RKO (cell line): ENCODE measurements around the gene SLC22A1.
"Not testable (repeated sequence)": the region's sequence is repeated elsewhere in the genome, so short reads cannot be mapped to it uniquely, and the experiment has no call there.

Source experiments
- DNase-seq: peaks from one replicate; pipeline ENCODE4 v3.0.0-alpha.2; 2016; ENCODE audit warnings: low spot score

Gene SLC22A1

DNA sequence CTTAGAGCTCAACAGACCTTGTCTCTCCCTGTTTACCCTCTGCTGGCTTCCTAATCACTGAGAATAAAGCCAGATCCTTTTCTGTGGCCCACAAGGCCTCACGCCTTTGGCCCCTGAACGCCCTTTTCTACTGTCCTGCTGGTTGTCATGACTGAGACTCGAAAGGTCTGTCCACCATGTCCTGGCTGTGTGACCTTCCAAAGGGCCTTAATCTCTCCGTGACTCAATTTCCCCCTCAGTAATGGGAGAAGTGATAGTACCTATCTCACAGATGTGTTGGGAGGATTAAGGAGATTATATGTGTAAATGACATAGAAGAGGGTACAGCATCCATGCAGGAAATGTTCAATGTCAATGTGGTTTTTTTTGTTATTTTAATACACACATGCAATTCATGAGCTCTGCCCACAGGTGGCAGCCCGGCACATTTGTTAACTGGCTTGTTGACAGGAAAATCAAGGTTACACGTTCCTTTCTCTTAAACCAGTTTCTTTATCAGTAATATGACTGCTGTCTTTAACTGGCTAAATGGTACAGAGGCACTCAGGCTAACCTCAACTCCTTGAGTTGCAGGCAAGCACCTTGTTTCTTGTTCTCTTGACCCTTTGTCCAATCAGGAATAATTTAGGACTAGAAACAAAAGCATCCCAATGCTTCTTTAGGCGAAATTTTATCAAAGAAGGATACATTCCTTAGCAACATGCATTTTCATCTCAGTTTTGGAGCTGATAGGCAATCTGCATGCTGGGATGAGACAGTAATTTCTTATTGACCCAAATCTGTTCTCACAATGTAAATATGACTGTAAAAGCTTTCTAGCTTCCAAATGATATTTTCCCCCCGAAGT, 16.6 kb downstream of the SLC22A1 start:
- DNase-seq, result peak; percentile 69

DNA sequence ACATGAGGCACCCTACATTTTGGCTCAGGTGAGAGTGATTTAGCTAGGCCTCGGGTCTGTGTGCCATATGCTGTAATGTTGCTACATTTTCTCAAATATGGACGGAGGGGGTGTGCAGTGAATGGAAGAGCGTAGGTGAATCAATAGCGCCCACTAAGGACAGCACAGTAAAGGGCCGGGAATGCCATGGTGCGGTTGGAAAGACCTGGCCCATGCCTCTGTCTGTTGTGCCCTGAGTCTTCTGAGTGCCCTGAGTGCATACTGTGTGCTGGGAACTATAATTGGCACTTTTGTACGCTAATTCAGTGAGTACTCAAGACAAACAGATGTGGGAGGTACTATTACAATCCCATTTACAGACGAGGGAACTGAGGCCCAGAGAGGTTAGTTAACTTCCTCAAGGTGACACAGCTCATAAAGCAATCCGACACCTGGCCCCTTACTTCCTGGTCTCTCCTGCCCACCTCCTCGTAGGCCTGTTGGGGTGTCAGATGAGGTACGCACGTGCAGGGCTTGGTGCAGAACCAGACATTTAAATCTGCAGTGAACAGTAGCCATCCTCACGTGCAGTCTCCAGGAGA, 17.3 kb downstream of the SLC22A1 start:
- DNase-seq, result no peak

DNA sequence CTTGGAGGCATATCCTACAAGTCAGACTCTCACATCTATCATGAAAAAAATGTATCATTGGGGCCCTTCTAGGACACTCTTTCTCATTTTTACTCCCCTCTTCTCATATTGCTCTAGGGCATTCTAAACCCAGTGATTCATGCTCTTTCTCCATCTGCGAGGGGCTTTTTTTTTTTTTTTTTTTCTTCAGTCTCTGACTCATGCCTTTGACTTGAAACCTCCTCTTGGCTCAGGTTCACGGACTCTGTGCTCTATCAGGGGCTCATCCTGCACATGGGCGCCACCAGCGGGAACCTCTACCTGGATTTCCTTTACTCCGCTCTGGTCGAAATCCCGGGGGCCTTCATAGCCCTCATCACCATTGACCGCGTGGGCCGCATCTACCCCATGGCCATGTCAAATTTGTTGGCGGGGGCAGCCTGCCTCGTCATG, 17.8 kb downstream of the SLC22A1 start:
- DNase-seq, result peak; percentile 42

DNA sequence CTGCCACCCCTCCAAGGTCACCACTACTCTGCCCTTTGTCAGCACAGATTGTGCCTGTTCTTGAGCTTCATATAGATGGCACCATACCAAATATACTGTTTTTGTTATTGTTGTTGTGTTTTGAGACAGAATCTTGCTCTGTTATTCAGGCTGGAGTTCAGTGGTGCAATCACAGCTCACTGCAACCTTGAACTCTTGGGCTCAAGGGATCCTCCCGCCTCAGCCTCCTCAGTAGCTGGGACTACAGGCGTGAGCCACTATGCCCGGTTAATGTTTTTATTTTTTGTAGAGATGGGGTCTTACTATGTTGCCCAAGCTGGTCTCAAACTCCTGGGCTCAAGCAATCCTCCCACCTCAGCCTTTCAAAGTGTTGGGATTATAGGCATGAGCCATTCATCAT, 18.9 kb downstream of the SLC22A1 start:
- not testable (repeated sequence) for DNase-seq

DNA sequence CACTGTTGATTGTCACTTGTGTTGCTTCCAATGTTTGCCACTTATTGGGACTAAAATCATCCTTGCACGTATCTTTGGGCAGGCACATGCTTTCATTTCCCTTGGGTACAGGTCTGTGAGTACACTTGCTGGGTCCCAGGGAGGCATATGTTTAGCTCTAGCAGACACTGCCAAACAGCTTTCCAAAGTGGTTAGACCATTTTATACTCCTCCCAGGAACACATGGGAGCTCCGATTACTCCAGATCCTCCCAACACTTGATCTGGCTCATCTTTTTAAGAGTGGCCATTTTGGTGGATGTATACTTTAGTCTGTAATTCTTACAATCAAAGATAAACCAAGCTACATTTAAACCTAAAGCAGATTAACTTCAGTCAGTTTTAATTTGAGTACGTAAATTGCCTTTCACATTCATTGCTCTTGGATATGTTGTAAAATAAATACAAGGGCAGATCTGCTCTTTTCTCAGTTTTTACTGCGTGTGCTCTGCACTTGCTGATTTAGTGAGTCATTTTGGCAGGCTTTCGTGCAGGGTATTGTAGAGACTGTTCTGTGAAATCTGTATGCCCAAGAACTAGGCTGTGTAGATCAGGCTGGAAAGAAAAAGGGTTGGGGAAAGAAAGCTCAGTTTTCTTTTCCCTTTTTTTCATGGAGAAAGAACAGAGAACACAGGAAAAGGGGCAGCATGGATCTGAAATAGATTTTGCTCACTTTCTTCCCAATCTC, 19.5 kb downstream of the SLC22A1 start:
- DNase-seq, result no peak

DNA sequence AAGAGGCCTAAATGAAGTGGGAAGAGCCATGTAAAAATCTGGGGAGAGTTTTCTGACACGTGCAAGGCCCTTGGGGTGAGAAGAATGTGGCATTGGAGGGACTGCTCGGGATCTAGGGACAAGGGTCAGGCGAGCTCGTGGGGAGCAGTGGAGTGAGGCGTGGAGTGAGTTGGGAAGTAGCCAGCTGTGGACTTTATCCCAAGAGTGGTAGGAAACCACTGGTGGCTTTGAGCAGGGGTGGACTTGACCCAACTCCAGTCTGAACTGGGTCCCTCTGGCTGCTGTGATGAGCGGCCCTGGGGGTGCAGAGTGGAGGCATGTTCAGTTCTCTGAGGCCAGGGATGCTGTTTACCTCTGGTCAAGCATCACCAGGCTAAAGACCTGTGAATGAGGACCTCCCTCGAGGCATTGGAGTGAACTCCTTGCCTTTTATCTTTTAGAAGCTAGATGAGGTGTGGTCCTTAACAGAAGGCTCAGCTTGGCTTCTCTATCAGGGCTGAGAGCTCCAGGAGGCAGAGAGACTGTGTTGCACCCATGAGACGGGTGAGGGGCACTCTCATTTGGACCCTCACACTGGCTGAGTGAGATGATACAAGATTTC, 20.6 kb downstream of the SLC22A1 start:
- DNase-seq, result no peak

DNA sequence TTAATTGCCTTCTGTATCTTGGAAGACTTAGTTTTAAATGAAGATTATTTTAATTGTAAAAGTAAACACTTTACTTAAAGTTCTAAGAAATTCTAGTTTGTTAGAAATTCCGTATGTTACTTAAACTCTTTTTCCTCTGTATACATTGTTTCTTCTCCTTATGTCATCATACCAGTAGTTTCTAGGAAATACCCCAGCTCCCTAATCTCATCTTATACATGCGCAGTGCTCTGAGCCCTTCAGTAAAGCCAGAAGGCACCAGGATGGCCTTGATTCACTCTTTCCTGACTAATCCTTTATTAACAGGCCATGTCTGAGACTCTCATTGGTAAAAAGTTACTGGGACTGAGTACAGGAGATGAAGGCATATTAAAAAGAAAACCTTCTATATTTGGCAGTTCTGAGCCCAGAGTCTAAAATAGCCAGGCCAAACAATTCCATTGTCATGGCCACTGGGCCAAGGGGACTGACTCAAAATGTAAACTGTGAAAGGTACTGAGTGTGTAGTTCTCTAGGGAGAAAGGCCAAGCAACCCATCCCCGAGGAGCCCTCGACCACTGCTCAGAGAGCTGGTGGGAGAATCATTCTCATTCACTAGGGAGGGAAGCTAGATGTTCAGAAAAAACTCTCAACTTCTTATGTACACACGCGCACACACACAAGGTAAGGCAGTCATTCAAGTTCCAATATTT, 25.0 kb downstream of the SLC22A1 start:
- DNase-seq, result no peak

DNA sequence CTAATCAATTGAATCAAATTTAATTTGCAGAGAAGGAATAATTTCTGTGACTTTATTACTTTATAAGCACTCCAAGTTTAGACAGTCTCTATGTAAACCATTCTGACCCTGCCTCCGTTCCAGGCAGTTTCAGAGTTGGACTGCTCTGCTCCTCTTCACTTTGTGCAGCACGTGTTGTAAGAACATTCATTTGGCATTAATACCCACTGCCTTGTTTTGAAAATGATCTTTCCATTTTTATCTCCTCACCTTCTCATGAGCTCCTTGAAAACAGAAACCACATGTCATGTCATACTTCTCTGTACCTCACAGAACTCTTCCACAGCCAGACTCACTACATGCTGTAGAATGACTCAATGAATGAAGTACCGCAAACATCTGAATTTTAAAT, 25.5 kb downstream of the SLC22A1 start:
- no peak for DNase-seq

DNA sequence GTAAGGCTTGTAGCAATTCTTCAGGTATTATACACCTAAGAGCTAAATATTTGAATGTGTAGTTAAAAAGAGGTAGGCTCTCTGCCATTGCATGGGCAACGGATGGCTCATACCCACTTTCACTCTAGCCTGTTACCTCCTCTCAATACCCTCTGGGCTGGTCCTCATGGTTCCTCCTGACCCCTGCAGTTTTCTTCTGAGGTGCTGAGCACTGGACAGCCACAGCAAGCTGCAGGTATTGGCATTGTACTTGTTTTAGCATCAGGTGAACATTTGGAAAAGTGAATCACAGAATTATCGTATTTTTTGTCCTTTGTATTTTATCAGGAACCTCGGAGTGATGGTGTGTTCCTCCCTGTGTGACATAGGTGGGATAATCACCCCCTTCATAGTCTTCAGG, 32.9 kb downstream of the SLC22A1 start:
- DNase-seq, result no peak

DNA sequence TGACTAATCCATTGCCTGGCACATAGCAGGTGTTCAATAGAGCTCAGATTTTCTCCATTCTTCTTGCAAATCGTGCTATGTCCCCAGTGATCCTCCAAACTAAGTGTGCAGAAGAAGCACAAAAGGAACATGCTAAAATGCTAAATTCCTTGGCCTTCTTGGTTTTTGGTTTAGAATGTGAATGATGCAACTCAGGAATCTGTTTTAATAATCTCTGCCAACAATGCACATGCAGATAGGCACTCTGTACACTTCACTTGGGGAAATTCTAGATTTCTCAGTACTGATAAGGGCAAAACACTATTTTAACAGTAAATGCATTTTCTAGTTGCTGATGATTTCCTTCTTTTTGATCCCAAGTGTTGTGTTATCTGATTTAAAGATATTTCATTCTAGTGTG, 35.2 kb downstream of the SLC22A1 start:
- DNase-seq, result no peak

DNA sequence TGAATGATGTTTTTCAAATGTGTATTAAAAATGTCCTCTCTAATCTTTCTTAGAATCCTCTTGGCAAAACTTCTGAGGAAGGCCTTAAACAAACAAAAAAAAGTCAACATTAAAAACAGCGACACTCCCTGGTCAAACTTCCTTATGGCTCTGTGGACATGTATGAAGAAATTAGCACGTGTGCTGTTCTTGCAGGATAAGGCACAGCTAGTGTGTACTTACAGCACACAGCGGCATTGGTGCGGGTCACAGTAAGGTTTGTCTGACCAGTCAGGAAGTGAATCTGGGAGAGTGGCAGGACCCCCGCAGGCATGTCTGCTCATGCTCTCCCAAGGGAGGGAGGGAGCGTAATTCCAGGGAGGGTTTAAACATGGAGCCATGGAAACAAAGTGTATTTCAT, 38.8 kb downstream of the SLC22A1 start:
- DNase-seq, result no peak

DNA sequence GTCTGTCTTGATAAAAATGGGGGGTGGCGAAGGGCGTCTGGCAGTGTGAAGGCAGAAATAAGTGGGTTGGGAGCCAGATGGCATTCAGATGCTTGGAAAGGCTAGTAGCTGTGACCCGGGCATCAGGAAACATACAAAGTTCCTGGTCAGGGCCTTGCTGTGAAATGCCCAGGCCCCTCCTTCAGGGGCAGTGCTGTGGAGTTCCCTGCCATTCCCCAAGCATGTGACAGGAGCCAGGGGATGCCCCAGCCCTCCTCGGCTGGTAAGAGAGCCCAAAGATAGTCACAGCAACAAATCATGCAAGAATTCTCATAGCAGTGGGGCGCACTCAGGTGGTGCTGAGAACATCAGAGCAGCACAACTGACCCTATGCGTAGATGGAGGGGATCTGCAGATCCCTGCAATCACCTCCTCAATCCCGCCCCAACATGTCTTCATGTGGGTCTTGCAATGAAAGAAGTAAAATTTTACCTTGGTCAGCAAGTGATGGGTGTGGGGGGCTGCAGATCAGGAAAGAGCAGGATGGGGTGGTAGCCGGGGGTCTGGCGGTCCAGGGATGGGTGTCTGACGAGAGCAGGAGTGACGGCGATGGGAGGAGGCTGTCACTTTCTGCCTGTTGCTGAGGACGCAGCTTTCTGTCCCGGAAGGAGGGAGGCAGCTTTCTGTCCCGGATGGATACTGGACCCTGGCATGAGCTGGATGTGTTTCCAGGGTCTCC, 39.5 kb downstream of the SLC22A1 start:
- DNase-seq, result no peak

DNA sequence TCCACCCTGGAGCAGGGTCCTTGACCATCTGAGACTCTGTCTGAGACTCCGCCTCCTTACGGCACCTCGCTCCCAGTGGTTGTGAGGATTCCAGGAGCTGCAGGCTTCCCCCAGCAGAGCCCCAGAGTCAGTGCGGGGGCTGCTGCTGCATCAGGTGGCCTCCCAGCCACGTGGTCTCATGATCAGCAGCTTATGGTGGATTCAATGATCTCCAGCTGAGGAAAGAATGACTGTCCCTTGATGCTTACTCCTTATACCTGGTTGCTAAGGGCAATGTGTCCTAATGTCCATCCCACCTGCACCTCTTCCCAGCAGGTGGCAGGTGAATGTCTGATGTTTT, 40.0 kb downstream of the SLC22A1 start:
- no peak for DNase-seq

DNA sequence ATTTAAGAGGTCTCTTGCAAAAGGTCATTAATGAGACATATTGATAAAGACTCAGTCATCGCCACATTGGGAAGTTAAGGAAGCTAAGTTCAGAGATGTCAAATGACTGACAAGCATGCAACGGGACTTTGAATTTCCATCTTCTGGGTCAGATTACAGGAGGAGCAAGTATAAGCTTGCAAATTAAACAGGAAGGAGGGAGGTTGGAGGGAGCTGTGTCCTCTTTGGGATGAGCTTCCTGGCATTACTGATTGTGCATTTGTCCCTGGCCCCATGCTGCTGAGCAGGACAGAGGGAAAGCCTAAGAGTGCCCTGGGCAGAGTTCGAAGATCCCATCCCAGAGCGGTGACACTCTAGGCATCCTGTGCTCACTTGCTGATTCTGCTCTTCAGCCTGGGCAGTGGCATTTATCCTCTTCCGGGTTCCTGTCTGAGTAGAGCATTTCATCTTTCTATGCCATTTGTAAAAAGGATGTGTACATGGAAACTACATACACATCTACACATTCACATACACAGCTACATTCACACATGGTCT, 40.5 kb downstream of the SLC22A1 start:
- no peak for DNase-seq

DNA sequence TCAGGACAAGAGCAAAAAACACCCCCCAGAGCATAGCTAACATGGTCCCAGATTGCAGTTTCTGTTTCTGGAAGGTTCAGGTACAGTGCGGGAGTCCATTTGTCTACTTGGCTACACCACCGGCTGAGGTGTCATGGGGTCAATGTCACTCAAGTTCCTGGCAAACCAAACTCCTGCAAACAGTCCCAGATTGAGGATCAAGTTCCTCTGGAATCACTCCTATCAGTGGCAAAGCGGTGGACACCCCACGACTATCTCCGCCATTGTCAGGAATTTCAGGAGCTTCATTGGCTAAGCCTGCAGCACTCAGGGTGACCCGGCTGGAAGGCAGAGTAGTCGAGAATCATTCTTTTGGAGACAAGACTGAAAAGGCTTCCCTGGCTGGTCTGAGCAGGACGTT, 41.8 kb downstream of the SLC22A1 start:
- no peak for DNase-seq

DNA sequence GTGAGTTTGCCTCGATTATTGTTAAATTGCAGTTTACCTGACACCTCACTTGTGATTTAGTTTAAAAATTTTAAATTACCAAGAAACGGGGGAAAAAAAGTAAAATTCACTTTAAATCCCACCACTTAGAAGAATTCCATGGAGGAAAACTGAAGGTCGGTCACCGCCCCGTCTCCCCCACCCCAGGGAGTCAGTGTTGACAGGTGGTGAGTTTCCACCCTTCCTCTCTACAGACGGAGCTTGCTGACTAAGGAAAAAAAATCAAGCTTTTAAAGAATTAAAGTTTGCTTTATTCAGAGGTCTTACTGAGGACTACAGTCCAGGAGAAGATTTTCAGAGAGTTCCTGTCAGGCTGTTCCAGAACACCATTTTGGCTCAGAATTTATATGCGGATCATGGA, 42.3 kb downstream of the SLC22A1 start:
- no peak for DNase-seq

DNA sequence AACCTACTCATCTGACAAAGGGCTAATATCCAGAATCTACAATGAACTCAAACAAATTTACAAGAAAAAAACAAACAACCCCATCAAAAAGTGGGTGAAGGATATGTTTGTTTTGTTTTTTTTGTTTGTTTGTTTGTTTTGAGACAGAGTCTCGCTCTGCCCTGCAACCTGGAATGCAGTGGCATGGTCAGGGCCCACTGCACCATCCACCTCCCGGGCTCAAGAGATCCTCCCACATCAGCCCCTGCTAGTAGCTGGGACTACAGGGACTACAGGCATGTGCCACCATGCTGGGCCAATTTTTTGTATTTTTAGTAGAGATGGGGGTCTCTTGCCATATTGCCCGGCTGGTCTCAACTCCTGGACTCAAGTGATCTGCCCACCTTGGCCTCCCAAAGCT, 44.3 kb downstream of the SLC22A1 start:
- not testable (repeated sequence) for DNase-seq

DNA sequence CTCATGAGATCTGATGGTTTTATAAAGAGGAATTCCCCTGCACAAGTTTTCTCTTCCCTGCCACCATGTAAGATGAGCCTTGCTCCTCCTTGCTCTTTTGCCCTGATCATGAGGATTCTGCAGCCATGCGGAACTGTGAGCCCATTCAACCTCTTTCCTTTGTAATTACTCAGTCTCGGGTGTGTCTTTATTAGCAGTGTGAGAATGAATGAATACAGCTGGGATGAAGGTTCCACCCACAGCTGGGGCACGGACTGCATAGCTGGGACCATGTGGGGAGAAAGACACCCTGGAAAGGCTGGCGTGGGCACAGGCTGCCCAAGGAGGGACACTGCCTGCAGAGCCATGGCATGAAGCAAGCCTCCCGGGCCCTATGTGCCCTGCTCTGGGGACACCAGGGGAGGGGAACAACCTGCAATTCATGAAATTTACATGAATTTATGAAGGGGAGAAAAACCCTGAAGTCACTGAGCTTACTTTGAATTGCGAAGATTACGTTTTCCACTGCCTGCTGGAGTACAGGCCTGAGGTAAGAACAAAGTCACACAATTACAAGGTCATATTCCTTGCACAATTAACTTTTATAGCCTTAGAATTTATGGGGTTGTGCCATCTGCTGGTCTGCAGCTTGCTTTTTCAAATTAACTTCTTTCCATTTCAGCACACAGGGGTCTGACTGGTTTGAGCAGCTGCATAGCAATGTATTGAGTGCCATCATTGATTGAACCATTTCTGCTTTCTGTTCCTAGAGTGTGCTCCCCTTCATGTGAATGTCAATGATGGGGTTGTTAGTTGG, 46.2 kb downstream of the SLC22A1 start:
- DNase-seq, result no peak

DNA sequence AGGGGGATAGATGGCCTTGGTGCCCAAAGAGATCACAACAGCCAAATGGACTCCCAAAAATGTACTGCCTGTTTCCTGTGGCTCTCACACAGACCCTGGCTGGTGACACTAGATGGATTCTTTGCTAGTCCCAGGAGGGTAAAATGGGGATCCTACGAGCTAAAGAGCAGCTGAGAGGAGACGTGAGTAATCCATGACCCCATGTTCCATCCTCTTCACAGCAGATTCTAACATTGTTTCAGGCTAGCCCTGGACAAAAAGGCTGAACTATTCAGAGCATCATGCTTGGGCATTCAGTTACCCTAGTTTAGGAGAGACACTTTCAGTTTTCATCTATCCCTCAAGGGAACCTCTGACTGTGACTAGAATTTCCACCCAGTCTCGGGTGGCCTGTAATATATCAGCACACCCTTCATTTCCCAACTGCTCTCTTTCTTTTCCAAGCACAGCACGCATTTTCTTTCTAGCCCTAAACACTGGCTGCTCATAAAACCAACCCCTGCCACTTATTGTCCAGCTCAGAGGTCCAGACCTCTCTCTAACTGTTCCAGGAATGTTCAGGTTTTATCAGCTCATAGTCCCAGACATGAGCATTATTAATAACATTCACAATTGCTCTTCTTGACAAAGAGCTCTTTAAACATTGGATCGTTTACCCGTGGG, 48.5 kb downstream of the SLC22A1 start:
- DNase-seq, result no peak

DNA sequence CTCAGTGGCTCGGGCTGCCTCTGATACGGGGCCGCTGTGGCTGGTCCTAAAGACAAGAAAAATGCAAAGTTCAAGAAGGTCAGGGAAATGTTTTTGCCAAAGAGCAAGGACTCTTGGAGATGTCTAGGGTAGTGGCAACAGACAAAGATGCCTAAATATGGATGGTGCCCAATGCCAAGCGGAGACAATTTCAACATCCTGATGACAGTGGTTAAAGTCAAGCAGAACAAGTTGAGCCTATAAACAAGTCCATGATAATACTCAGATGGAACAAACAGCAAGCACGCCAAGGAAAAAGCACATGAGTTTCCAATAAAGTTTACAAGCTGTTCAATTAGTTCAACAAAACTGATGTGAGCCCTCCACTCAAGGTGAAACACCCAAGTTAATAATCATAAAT, 51.1 kb downstream of the SLC22A1 start:
- no peak for DNase-seq
